Activated T-helper 1 cell treated with Interleukin-2 at 50 U/mL for 16 hours (primary cell): ENCODE results near the gene NUBPL.
A peak's percentile ranks its signal among the peaks of the same experiment; 100 is the strongest.

Experiments used
- DNase-seq: peaks from one replicate; pipeline ENCODE4 v3.0.0-alpha.2; 2020; ENCODE audit warnings: low read depth

Gene NUBPL

DNA sequence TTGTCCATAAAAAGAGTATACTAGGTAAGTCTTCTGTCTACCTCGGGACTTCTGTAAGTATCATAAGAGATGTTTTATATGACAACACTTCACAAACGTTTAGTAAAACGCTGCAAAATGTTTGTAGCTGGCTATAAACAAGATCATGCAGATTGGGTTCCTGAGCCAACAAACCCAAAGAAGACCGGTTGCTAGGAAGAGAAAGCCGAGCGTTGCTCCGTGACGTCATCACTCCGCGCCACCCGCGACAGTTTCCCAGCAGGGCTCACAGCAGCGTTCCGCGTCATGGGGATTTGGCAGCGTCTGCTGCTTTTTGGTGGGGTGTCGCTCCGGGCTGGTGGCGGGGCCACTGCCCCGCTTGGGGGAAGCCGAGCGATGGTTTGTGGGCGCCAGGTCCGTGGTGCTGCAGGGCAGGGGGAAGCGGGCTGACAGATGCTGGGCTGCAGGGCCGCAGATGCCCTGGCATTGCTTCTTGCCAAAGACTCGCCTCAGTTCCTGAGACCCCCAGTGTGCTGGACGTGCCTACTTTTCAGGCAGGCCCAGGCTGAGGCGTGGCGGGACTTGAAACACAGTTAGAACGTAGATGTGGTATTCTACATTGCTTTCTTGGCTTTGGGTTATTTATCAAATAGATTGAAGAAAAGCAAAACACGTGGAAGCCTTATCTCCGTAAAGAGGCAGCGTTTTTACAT is at the start of gene NUBPL:
TSS of gene NUBPL (plus strand) at position 250 of the 692 bp plus-strand sequence. CDS start at position 286, 36 bp downstream.
- peak; percentile 92 for DNase-seq

- DNase-seq = no peak
Measured at GRCh38 chr14:31527087-31527486, 34.1 kb upstream of the NUBPL start.

DNA sequence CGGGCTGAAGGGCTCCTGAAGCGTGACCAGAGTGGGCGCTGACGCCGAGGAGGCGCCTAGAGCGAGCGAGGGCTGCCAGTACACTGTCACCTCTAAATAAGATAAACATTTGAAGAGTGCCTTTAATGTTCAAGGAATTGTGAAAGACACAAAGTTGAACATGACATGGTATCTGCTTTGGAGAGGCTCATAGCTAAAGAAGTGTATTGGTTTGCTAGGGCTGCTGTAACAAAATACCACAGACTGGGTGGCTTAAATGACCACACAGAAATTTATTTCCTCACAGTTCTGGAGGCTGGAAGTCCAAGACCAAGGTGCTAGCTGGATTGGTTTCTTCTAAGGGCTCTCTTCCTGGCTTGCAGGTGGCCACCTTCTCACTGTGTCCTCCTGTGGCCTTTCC is 33.7 kb upstream of the NUBPL start:
- no peak for DNase-seq

GRCh38 chr14:31529053-31529452 is 32.2 kb upstream of the NUBPL start:
- no peak for DNase-seq

DNA sequence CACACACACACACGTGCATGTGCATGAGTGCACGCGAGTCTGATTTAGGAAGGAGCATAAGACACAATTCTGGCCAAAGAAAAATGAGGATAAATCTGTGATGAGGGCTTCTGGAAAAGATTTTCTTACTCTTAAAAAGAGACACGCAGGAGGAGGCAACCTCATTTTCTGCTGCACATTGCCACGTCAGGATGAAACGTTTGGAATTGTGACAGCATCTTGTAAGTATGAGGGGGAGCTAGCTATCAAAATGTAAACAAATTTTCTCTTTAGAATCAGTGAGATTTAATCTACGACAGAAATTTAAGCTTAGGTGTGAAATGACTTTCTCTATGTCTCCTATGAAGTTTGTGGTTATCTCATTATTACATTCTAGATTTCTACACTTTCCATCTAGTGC is 31.1 kb upstream of the NUBPL start:
- DNase-seq = no peak

DNA sequence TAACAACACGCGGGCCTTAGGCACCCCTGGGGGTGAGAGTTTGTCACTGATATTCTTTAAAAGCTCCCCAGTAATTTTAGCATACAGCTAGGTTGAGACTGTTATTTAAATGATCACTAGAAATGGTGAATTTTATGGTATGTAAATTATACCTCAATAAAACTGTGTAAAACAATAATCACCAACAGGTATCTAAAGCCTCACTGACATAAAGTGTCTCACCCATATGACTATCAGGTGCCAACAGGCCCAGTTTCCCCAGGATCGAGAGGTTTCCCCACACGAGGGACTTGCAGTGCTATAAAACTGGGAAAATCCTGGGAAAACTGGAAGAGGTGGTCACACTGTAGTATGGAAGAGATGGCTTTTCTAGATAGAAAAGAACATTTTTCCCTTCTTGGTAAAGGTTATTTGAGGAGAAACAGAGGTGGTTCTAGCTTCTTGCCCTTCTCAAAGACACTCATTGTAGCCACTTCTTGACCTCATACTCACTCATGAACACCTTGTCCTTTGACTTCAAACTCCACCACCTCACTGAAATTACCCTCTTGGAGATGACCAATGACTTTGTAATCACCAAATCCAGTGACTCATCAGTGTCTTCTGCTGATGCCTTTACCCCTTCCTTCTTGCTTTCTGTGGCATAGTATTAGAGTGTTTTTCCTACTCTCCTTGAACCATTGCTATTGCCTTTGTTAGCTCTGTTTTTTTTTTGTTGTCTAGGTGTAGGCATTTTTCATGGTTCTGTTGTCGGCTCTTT is 24.8 kb upstream of the NUBPL start:
- no peak for DNase-seq

- DNase-seq = no peak
Measured at GRCh38 chr14:31541702-31542101, 19.5 kb upstream of the NUBPL start.

- no peak for DNase-seq
Measured at GRCh38 chr14:31543969-31544799, 17.0 kb upstream of the NUBPL start.

- DNase-seq = no peak
Measured at GRCh38 chr14:31544816-31545215, 16.4 kb upstream of the NUBPL start.

GRCh38 chr14:31545328-31545727 is 15.9 kb upstream of the NUBPL start:
- DNase-seq = no peak

GRCh38 chr14:31549817-31550216 is 11.4 kb upstream of the NUBPL start:
- no peak for DNase-seq

GRCh38 chr14:31550589-31550988 is 10.6 kb upstream of the NUBPL start:
- no peak for DNase-seq

GRCh38 chr14:31556191-31556590 is 5.0 kb upstream of the NUBPL start:
- no peak for DNase-seq

- DNase-seq = no peak
Measured at GRCh38 chr14:31559939-31560338, 1.3 kb upstream of the NUBPL start.

DNA sequence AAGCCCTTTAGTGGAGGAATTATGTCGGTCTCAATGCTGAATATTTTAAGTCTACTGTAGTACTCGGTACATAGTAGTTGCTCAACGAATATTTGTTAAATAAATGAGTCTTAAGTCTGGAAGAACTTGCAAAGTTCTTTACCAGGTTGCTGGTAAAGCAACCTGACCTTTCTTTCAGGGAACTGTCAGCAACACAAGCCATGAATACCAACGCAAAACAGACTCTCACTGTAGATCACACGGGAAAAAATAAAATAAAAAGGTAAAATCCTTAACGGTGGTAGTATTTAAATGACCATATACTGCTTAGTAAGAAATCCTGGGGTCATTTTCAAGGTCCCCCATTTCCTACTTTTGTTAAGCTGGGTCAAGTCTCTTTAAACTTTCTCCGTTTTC is 447 bp upstream of the NUBPL start:
- DNase-seq = no peak

- DNase-seq = no peak
Measured at GRCh38 chr14:31564194-31564593, 3.0 kb downstream of the NUBPL start.

GRCh38 chr14:31566456-31566855 is 5.3 kb downstream of the NUBPL start:
- no peak for DNase-seq

DNA sequence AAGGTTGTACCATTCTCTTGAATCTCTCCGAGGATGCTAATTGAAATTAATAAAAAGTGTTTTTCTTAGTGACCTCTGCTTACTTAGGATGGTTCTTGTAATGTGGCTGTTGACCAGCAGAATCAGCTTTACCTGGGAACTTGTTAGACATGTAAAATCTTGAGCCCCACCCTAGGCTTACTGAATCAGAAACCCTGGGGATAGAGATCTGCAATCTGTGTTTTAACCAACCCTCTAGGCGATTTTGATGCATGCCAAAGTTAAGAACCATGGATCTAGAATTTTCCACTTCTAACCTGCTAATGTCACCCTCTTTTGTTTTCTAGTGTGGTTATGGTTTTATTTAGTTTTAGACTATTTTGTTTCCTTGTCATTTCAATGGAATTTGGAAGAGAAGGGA is 6.5 kb downstream of the NUBPL start:
- no peak for DNase-seq

DNA sequence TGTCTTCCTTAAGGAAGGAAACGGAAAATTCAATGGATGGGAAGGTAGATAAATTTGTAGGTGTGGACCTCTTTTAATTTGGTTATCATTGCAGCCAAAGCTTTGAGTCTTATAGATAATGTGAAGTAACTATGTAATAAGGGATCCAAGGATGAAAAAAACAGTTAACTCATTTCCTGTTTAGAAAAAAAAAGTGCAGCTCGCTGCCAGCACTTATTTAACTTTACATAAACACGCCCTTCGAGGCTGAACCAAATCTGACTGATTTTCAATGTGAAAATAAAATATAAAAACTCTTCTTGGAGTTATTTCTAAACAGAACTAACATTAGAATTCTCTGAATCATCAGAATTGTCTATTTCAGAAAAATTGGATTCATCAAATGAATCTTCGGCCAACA is 7.0 kb downstream of the NUBPL start:
- DNase-seq = no peak

GRCh38 chr14:31568671-31569070 is 7.5 kb downstream of the NUBPL start:
- DNase-seq = no peak

GRCh38 chr14:31572955-31573354 is 11.8 kb downstream of the NUBPL start:
- DNase-seq = no peak

- DNase-seq = no peak
Measured at GRCh38 chr14:31576949-31577348, 15.7 kb downstream of the NUBPL start.

GRCh38 chr14:31578266-31578665 is 17.1 kb downstream of the NUBPL start:
- no peak for DNase-seq
